Thyroid gland (tissue), 4 donors: ENCODE data around the gene ARSA. TPM values are rescaled to one million over a fixed set of nuclear protein-coding genes. Genes with fewer than 3 reads are reported as not detected.

ENCODE experiments used
- DNase-seq, 2 donors: peaks; one replicate each; pipeline ENCODE4 v3.0.0-alpha.2; 2019
- H3K27ac ChIP-seq, 3 donors: fragments of 200-600 bp; sonication (generic); 1 replicate in 2 of 3; 2 replicates in 1 of 3; pipeline ENCODE4 v1.5.1; 2016 to 2019; ENCODE audit warnings: mild to moderate bottlenecking in 1 of 3, moderate library complexity in 1 of 3
- H3K27me3 ChIP-seq: fragments of 200-600 bp; sonication (generic); one replicate; pipeline ENCODE4 v1.5.1; 2019
- H3K36me3 ChIP-seq, 2 donors: fragments of 200-600 bp; sonication (generic); one replicate each; pipeline ENCODE4 v1.5.1; 2016 to 2019
- H3K4me1 ChIP-seq, 2 donors: fragments of 200-600 bp; sonication (generic); one replicate each; pipeline ENCODE4 v1.5.1; 2017 to 2019
- H3K4me3 ChIP-seq, 3 donors: fragments of 200-600 bp; sonication (generic); replicated peaks in 1 of 3; 1 replicate in 2 of 3; 2 replicates in 1 of 3; pipeline ENCODE4 v1.5.1; 2016; ENCODE audit warnings: mild to moderate bottlenecking in 1 of 3
- H3K9me3 ChIP-seq: fragments of 200-600 bp; sonication (generic); one replicate; pipeline ENCODE4 v1.5.1; 2017
- CTCF ChIP-seq, 6 experiments: fragments of 200-600 bp in 3 of 6; fragments of 450-650 bp in 3 of 6; sonication (generic) in 3 of 6; IDR thresholded peaks; one replicate each; pipeline ENCODE4 v1.5.1; 2016 to 2019; ENCODE audit warnings: antibody characterized with exemption in 6 of 6, mild to moderate bottlenecking in 2 of 6, inconsistent platforms in 1 of 6, moderate library complexity in 1 of 6
- POLR2A ChIP-seq, 2 donors: fragments of 450-650 bp; IDR thresholded peaks; one replicate each; pipeline ENCODE4 v1.6.1; 2017; ENCODE audit warnings: antibody characterized with exemption in 2 of 2, mild to moderate bottlenecking in 2 of 2, moderate library complexity in 1 of 2
- WGBS, 2 donors: methylation state at CpG; one replicate each; pipeline ENCODE4 v1.1.5; 2017; 5-methylcytosine and 5-hydroxymethylcytosine counted together
- intact Hi-C: fragments of 100-400 bp; cut with DNase I; formaldehyde crosslinking; loops from one replicate; pipeline ENCODE4 v1.15.1; 2023
- total RNA-seq, 4 donors: library from RNA; depleted of rRNA; stranded (reverse); fragments of >200 nt; gene quantifications; one replicate each; pipeline ENCODE4 v1.2.3, GENCODE V29; 2016

Gene ARSA
- total RNA-seq, 4 donors from 2014 or later, result 30.9 to 73.5 (median 61.2) TPM

- H3K4me3 ChIP-seq, result no peak overlapping the region
- 94 to 97% methylated on average over 23 of the region's 23 CpGs for WGBS, 2 donors
- H3K27me3 ChIP-seq, result no peaks in the 10 kb centered on the region
- no peak for TF ChIP-seq CTCF (IDR thresholded peaks at IDR 0.05)
- no peak for TF ChIP-seq POLR2A (IDR thresholded peaks at IDR 0.05)
- no peak overlapping the region for H3K27ac ChIP-seq
- intact Hi-C loops, result loop anchor here (5.0 kb wide), 1 partner anchor 62 kb away; no protein-coding TSS in a partner anchor
- H3K4me1 ChIP-seq, result peaks cover 11 to 21% of the 10 kb centered on the region in 2 donors
- H3K9me3 ChIP-seq, result no peaks in the 10 kb centered on the region
- H3K36me3 ChIP-seq, result no peaks in the 10 kb centered on the region
- no peak for DNase-seq
Observed at GRCh38 chr22:50584106-50585096, 43.6 kb downstream of the ARSA start.

GRCh38 chr22:50583294-50583861 is 44.6 kb downstream of the ARSA start:
- no peaks in the 10 kb centered on the region for H3K27me3 ChIP-seq
- TF ChIP-seq POLR2A (IDR thresholded peaks at IDR 0.05) (no peak), CTCF (IDR thresholded peaks at IDR 0.05) (no peak)
- H3K4me3 ChIP-seq, result peak overlapping the region; percentile 51 to 83 (median 80)
- peaks cover 12 to 31% of the 10 kb centered on the region in 2 donors for H3K4me1 ChIP-seq
- H3K36me3 ChIP-seq, result no peaks in the 10 kb centered on the region
- DNase-seq, result no peak
- 16 to 23% methylated on average over 18 of the region's 37 CpGs for WGBS, 2 donors
- peak overlapping the region in 2 of 3 donors; percentile 95 to 96 for H3K27ac ChIP-seq
- no peaks in the 10 kb centered on the region for H3K9me3 ChIP-seq
- intact Hi-C loops, result loop anchor here (5.0 kb wide), 1 partner anchor 61 kb away; no protein-coding TSS in a partner anchor

GRCh38 chr22:50582493-50583293 is 45.3 kb downstream of the ARSA start, which contains the start of gene CHKB:
Gene CHKB, minus strand, starts transcription at chr22:50582849. Its CDS starts 68 bp downstream, at chr22:50582781.
- peak; percentile 99 to 100 for DNase-seq
- H3K27ac ChIP-seq, result peak within 1 kb of the TSS; percentile 95 to 98 (median 96)
- H3K9me3 ChIP-seq, result no peaks in the 10 kb centered on the region
- no peak for TF ChIP-seq CTCF (IDR thresholded peaks at IDR 0.05)
- peak; percentile 64 to 94 for TF ChIP-seq POLR2A (IDR thresholded peaks at IDR 0.05)
- no peaks in the 10 kb centered on the region for H3K27me3 ChIP-seq
- no peaks in the 10 kb centered on the region for H3K36me3 ChIP-seq
- peak within 1 kb of the TSS; percentile 75 to 95 (median 80) for H3K4me3 ChIP-seq
- H3K4me1 ChIP-seq, result peaks cover 13 to 35% of the 10 kb centered on the region in 2 donors
- intact Hi-C loops, result loop anchor here (5.0 kb wide), 1 partner anchor 60 kb away; no protein-coding TSS in a partner anchor
- WGBS, 2 donors, result 0 to 1% methylated on average over 29 to 40 of the region's 96 CpGs

GRCh38 chr22:50581950-50582492 is 45.9 kb downstream of the ARSA start:
- Histone ChIP-seq H3K9me3 (no peaks in the 10 kb centered on the region), H3K4me1 (peaks cover 13 to 35% of the 10 kb centered on the region in 2 donors), H3K27me3 (no peaks in the 10 kb centered on the region), H3K27ac (peak overlapping the region; percentile 95 to 98 (median 96)), H3K4me3 (peak overlapping the region; percentile 75 to 95 (median 80)), H3K36me3 (no peaks in the 10 kb centered on the region)
- no peak for DNase-seq
- intact Hi-C loops, result loop anchor here (5.0 kb wide), 1 partner anchor 60 kb away; no protein-coding TSS in a partner anchor
- 20% methylated on average over 8 of the region's 39 CpGs; no CpG with 5 or more reads in 1 of the 2 donors for WGBS, 2 donors
- TF ChIP-seq POLR2A (IDR thresholded peaks at IDR 0.05) (no peak), CTCF (IDR thresholded peaks at IDR 0.05) (no peak)
